HEK293T (cell line): Measurements from ENCODE around the gene COL26A1.

Experiments
- CTCF ChIA-PET: fragments of 350-600 bp; formaldehyde crosslinking; extraction: SDS; loops from one replicate; lab custom pipeline; 2021; ENCODE audit warnings: antibody characterized with exemption, inconsistent platforms; lab: Yijun Ruan, JAX
- POLR2A ChIA-PET: fragments of 350-600 bp; formaldehyde crosslinking; extraction: SDS; loops from one replicate; lab custom pipeline; 2020; ENCODE audit warnings: antibody characterized with exemption, inconsistent platforms; lab: Yijun Ruan, JAX
- DNase-seq: peaks from one replicate; pipeline ENCODE4 v3.0.0; 2012; ENCODE audit warnings: mixed read lengths; ENCODE audit errors: extremely low spot score
- ARNT ChIP-seq: fragments of 450-650 bp; IDR thresholded peaks from 2 replicates; pipeline ENCODE4 v1.6.1; 2017; ENCODE audit warnings: mild to moderate bottlenecking
- BHLHE40 ChIP-seq: fragments of 450-650 bp; IDR thresholded peaks from 2 replicates; pipeline ENCODE4 v1.6.1; 2016; ENCODE audit warnings: mild to moderate bottlenecking, moderate library complexity, borderline replicate concordance
- CTBP1 ChIP-seq: fragments of 450-650 bp; IDR thresholded peaks from 2 replicates; pipeline ENCODE4 v1.6.1; 2016; ENCODE audit warnings: borderline replicate concordance
- ELF4 ChIP-seq: fragments of 450-650 bp; IDR thresholded peaks from 2 replicates; pipeline ENCODE4 v1.6.1; 2017; ENCODE audit warnings: antibody characterized with exemption
- FOXA1 ChIP-seq: fragments of 450-650 bp; IDR thresholded peaks from 2 replicates; pipeline ENCODE4 v1.6.1; 2016; ENCODE audit warnings: mild to moderate bottlenecking
- FOXK2 ChIP-seq: fragments of 450-650 bp; IDR thresholded peaks from 2 replicates; pipeline ENCODE4 v1.6.1; 2016; ENCODE audit warnings: mild to moderate bottlenecking
- FOXM1 ChIP-seq: fragments of 450-650 bp; IDR thresholded peaks from 2 replicates; pipeline ENCODE4 v1.6.1; 2017; ENCODE audit warnings: mild to moderate bottlenecking, borderline replicate concordance
- HDGF ChIP-seq: fragments of 450-650 bp; IDR thresholded peaks from 2 replicates; pipeline ENCODE4 v1.6.1; 2017; ENCODE audit warnings: antibody characterized with exemption, borderline replicate concordance
- L3MBTL2 ChIP-seq: fragments of 450-650 bp; conservative IDR thresholded peaks from 2 replicates; pipeline ENCODE4 v1.6.1; 2016; ENCODE audit warnings: mild to moderate bottlenecking
- LEF1 ChIP-seq: fragments of 450-650 bp; IDR thresholded peaks from 2 replicates; pipeline ENCODE4 v1.6.1; 2017; ENCODE audit warnings: mild to moderate bottlenecking, borderline replicate concordance
- NFRKB ChIP-seq: fragments of 450-650 bp; IDR thresholded peaks from 2 replicates; pipeline ENCODE4 v1.6.1; 2016; ENCODE audit warnings: mild to moderate bottlenecking, moderate library complexity
- PKNOX1 ChIP-seq: fragments of 450-650 bp; IDR thresholded peaks from 2 replicates; pipeline ENCODE4 v1.6.1; 2016
- SP1 ChIP-seq: fragments of 450-650 bp; IDR thresholded peaks from 2 replicates; pipeline ENCODE4 v1.6.1; 2017
- SUZ12 ChIP-seq: fragments of 450-650 bp; IDR thresholded peaks from 2 replicates; pipeline ENCODE4 v1.6.1; 2016; ENCODE audit warnings: mild to moderate bottlenecking
- TARDBP ChIP-seq: fragments of 450-650 bp; IDR thresholded peaks from 2 replicates; pipeline ENCODE4 v1.6.1; 2016
- ZNF384 ChIP-seq: fragments of 450-650 bp; IDR thresholded peaks from 2 replicates; pipeline ENCODE4 v1.6.1; 2016

Gene COL26A1

GRCh38 chr7:101537205-101537604, 174.5 kb downstream of the COL26A1 start:
- CTCF ChIA-PET = interaction anchor here (0.6 kb wide), 1 partner anchor 66 kb away, joined by 3 read pairs; no protein-coding TSS in a partner anchor
- POLR2A ChIA-PET = no interaction called here
- no peak for TF ChIP-seq TARDBP
- DNase-seq = no peak

- DNase-seq = no peak
- CTCF ChIA-PET = interaction anchor here (0.5 to 1.0 kb wide), 5 partner anchors 15 to 708 kb away, joined by 3 to 6 read pairs (median 3); no protein-coding TSS in a partner anchor
- POLR2A ChIA-PET = no interaction called here
- TF ChIP-seq HDGF (no peak), PKNOX1 (no peak), TARDBP (no peak), LEF1 (no peak), SP1 (no peak), FOXK2 (no peak), L3MBTL2 (no peak), BHLHE40 (no peak), ELF4 (no peak), CTBP1 (no peak), ARNT (no peak), ZNF384 (no peak), FOXM1 (no peak), NFRKB (no peak), SUZ12 (no peak)
Measured at GRCh38 chr7:101537935-101538595, 175.4 kb downstream of the COL26A1 start.

- ChIA-PET CTCF (interaction anchor here (0.5 to 1.0 kb wide), 5 partner anchors 16 to 707 kb away, joined by 3 to 6 read pairs (median 3); no protein-coding TSS in a partner anchor), POLR2A (no interaction called here)
- no peak for TF ChIP-seq L3MBTL2
- TF ChIP-seq BHLHE40 = no peak
- no peak for TF ChIP-seq HDGF
- TF ChIP-seq ELF4 = no peak
- no peak for TF ChIP-seq CTBP1
- TF ChIP-seq TARDBP = no peak
- no peak for TF ChIP-seq ZNF384
- no peak for TF ChIP-seq SUZ12
- no peak for TF ChIP-seq SP1
- no peak for TF ChIP-seq FOXA1
- no peak for TF ChIP-seq FOXK2
- no peak for TF ChIP-seq FOXM1
- no peak for TF ChIP-seq NFRKB
- no peak for TF ChIP-seq PKNOX1
- TF ChIP-seq LEF1 = no peak
- no peak for TF ChIP-seq ARNT
- peak; percentile 78 for DNase-seq
Measured at GRCh38 chr7:101538596-101539459, 176.2 kb downstream of the COL26A1 start.

- CTCF ChIA-PET = interaction anchor here (1.1 kb wide), 1 partner anchor 24 kb away, joined by 3 read pairs; no protein-coding TSS in a partner anchor
- TF ChIP-seq FOXM1 = no peak
- no peak for TF ChIP-seq ELF4
- no peak for TF ChIP-seq BHLHE40
- no peak for DNase-seq
- POLR2A ChIA-PET = no interaction called here
Measured at GRCh38 chr7:101539784-101540183, 177.1 kb downstream of the COL26A1 start.

GRCh38 chr7:101542527-101543241, 180.0 kb downstream of the COL26A1 start:
- TF ChIP-seq ZNF384 (peak; percentile 15; the same call in 1 of the 2 replicates), BHLHE40 (no peak)
- peak; percentile 67 for DNase-seq
- CTCF ChIA-PET = interaction anchor here (0.6 to 2.0 kb wide), 11 partner anchors 16 to 855 kb away, joined by 3 to 7 read pairs (median 3); no protein-coding TSS in a partner anchor
- POLR2A ChIA-PET = interaction anchor here (0.6 to 1.5 kb wide), 2 partner anchors 9 to 250 kb away, joined by 3 read pairs; no protein-coding TSS in a partner anchor

- no peak for TF ChIP-seq LEF1
- no peak for TF ChIP-seq SUZ12
- TF ChIP-seq CTBP1 = no peak
- TF ChIP-seq FOXM1 = no peak
- TF ChIP-seq ZNF384 = no peak
- TF ChIP-seq ELF4 = no peak
- TF ChIP-seq L3MBTL2 = no peak
- no peak for TF ChIP-seq BHLHE40
- no peak for TF ChIP-seq FOXK2
- POLR2A ChIA-PET = interaction anchor here (1.5 kb wide), 1 partner anchor 10 kb away, joined by 3 read pairs; no protein-coding TSS in a partner anchor
- DNase-seq = no peak
- CTCF ChIA-PET = interaction anchor here (0.6 to 2.0 kb wide), 7 partner anchors 16 to 855 kb away, joined by 3 to 7 read pairs (median 3); no protein-coding TSS in a partner anchor
Measured at GRCh38 chr7:101543242-101543766, 180.6 kb downstream of the COL26A1 start.
